A673 (cell line): ENCODE results near the gene FBXW5. TPM values are rescaled to one million over a fixed set of nuclear protein-coding genes. Genes with fewer than 3 reads are reported as not detected.

Experiments
- BruUV-seq: library from RNA; stranded (reverse); fragments of 400-500 nt; replicated peaks from 2 replicates; lab custom pipeline; 2021; lab: Mats Ljungman, UMichigan
- CTCF ChIA-PET: fragments of 300-600 bp; sonication (Branson Sonifier 250); formaldehyde crosslinking; loops from one replicate; lab custom pipeline; 2022; ENCODE audit warnings: antibody characterized with exemption; lab: Charles Lee
- POLR2A ChIA-PET: fragments of 300-600 bp; sonication (Branson Sonifier 250); formaldehyde crosslinking; loops from one replicate; lab custom pipeline; 2022; ENCODE audit warnings: antibody characterized with exemption; ENCODE audit not compliant: low non-redundant PET; lab: Charles Lee
- DNase-seq: peaks from one replicate; pipeline ENCODE4 v3.0.0-alpha.2; 2015; ENCODE audit warnings: low spot score
- H3K27ac ChIP-seq: fragments of 200-600 bp; sonication (generic); 2 replicates; pipeline ENCODE4 v1.5.1; 2016; ENCODE audit warnings: mixed run types, low read depth, mild to moderate bottlenecking, mixed read lengths, antibody characterized with exemption, low read length; ENCODE audit not compliant: poor library complexity, severe bottlenecking
- H3K27me3 ChIP-seq: fragments of 200-600 bp; sonication (generic); replicated peaks from 2 replicates; pipeline ENCODE4 v1.6.1; 2017; ENCODE audit warnings: mixed run types, low read depth, mild to moderate bottlenecking, mixed read lengths, antibody characterized with exemption, low read length; ENCODE audit not compliant: insufficient read depth, poor library complexity
- H3K36me3 ChIP-seq: fragments of 200-600 bp; sonication (generic); 2 replicates; pipeline ENCODE4 v1.6.1; 2016; ENCODE audit warnings: mixed run types, mild to moderate bottlenecking, mixed read lengths, antibody characterized with exemption, low read length; ENCODE audit not compliant: insufficient read depth, poor library complexity, severe bottlenecking
- H3K4me1 ChIP-seq: fragments of 200-600 bp; sonication (generic); 2 replicates; pipeline ENCODE4 v1.6.1; 2017; ENCODE audit warnings: mixed run types, mild to moderate bottlenecking, mixed read lengths, antibody characterized with exemption, low read length; ENCODE audit not compliant: insufficient read depth, poor library complexity, severe bottlenecking
- H3K4me3 ChIP-seq: fragments of 200-600 bp; sonication (generic); 2 replicates; pipeline ENCODE4 v1.5.1; 2016; ENCODE audit warnings: low read depth, mixed run types, mild to moderate bottlenecking, mixed read lengths, low read length; ENCODE audit not compliant: poor library complexity, severe bottlenecking
- H3K9me3 ChIP-seq: fragments of 200-600 bp; sonication (generic); 2 replicates; pipeline ENCODE4 v1.6.1; 2016; ENCODE audit warnings: mixed run types, low read depth, mild to moderate bottlenecking, mixed read lengths, antibody characterized with exemption, low read length; ENCODE audit not compliant: poor library complexity, severe bottlenecking
- CTCF ChIP-seq: fragments of 300-800, 200-600 bp; sonication (generic); conservative IDR thresholded peaks from 2 replicates; pipeline ENCODE4 v1.5.1; 2017; ENCODE audit warnings: low read depth, mild to moderate bottlenecking, antibody characterized with exemption, low read length, moderate library complexity, mixed read lengths
- EZH2 ChIP-seq: fragments of 200-600 bp; sonication (generic); IDR thresholded peaks from 2 replicates; pipeline ENCODE4 v1.6.1; 2017; ENCODE audit warnings: borderline replicate concordance, low read depth, mild to moderate bottlenecking, mixed read lengths, antibody characterized with exemption, low read length; ENCODE audit not compliant: poor library complexity, severe bottlenecking
- intact Hi-C: fragments of 100-400 bp; cut with micrococcal nuclease; formaldehyde crosslinking; loops from one replicate; pipeline ENCODE4 v1.10.0; 2022; ENCODE audit not compliant: unreplicated experiment
- total RNA-seq: library from RNA; stranded (reverse); gene quantifications from 2 replicates; pipeline ENCODE4 v1.2.3, GENCODE V29; 2021

Gene FBXW5
- total RNA-seq, 1 experiment from 2014 or later, result 81.8 TPM

GRCh38 chr9:136958898-136959850 lies 14.6 kb upstream of the FBXW5 start:
- Histone ChIP-seq H3K9me3 (no peaks in the 10 kb centered on the region), H3K4me3 (no peak overlapping the region), H3K27ac (no peak overlapping the region), H3K36me3 (no peaks in the 10 kb centered on the region), H3K27me3 (no peaks in the 10 kb centered on the region), H3K4me1 (no peaks in the 10 kb centered on the region)
- ChIA-PET CTCF (no interaction called here), POLR2A (no interaction called here)
- intact Hi-C loops, result no loop called here
- no peak for DNase-seq
- TF ChIP-seq CTCF, result no peak
- no peak for TF ChIP-seq EZH2
- BruUV-seq, result no TSS peak

- intact Hi-C loops, result no loop called here
- TF ChIP-seq EZH2 (no peak), CTCF (no peak)
- ChIA-PET POLR2A (no interaction called here), CTCF (no interaction called here)
- Histone ChIP-seq H3K27ac (no peak overlapping the region), H3K36me3 (no peaks in the 10 kb centered on the region), H3K9me3 (no peaks in the 10 kb centered on the region), H3K4me1 (no peaks in the 10 kb centered on the region), H3K4me3 (no peak overlapping the region), H3K27me3 (no peaks in the 10 kb centered on the region)
- DNase-seq, result no peak
- no TSS peak for BruUV-seq
Observed at GRCh38 chr9:136958473-136958872, 13.9 kb upstream of the FBXW5 start.

GRCh38 chr9:136957901-136958300 lies 13.4 kb upstream of the FBXW5 start:
- TF ChIP-seq EZH2, result no peak
- TF ChIP-seq CTCF, result no peak
- Histone ChIP-seq H3K4me3 (no peak overlapping the region), H3K4me1 (no peaks in the 10 kb centered on the region), H3K9me3 (no peaks in the 10 kb centered on the region), H3K27ac (no peak overlapping the region), H3K27me3 (no peaks in the 10 kb centered on the region), H3K36me3 (no peaks in the 10 kb centered on the region)
- no peak for DNase-seq
- no TSS peak for BruUV-seq
- CTCF ChIA-PET, result no interaction called here
- intact Hi-C loops, result no loop called here
- POLR2A ChIA-PET, result no interaction called here
